ENCODE results near the gene SPDEF.

- TF ChIP-seq, protein P1, sequence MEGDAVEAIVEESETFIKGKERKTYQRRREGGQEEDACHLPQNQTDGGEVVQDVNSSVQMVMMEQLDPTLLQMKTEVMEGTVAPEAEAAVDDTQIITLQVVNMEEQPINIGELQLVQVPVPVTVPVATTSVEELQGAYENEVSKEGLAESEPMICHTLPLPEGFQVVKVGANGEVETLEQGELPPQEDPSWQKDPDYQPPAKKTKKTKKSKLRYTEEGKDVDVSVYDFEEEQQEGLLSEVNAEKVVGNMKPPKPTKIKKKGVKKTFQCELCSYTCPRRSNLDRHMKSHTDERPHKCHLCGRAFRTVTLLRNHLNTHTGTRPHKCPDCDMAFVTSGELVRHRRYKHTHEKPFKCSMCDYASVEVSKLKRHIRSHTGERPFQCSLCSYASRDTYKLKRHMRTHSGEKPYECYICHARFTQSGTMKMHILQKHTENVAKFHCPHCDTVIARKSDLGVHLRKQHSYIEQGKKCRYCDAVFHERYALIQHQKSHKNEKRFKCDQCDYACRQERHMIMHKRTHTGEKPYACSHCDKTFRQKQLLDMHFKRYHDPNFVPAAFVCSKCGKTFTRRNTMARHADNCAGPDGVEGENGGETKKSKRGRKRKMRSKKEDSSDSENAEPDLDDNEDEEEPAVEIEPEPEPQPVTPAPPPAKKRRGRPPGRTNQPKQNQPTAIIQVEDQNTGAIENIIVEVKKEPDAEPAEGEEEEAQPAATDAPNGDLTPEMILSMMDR (IDR thresholded peaks at IDR 0.05) = no peak
- no peak for TF ChIP-seq POLR2A (IDR thresholded peaks at IDR 0.05)
These were observed 1.1 kb upstream of the SPDEF start for GRCh38 chr6:34557228-34557627.

Measured in lower leg skin (tissue), 3 donors.